Inferior parietal cortex (tissue), 1 donor: Measurements from ENCODE around the gene BAG2.

Source experiments
- DNase-seq: peaks from one replicate; pipeline ENCODE4 v3.0.0-alpha.2; 2016; ENCODE audit errors: extremely low spot score

The BAG2 gene

DNA sequence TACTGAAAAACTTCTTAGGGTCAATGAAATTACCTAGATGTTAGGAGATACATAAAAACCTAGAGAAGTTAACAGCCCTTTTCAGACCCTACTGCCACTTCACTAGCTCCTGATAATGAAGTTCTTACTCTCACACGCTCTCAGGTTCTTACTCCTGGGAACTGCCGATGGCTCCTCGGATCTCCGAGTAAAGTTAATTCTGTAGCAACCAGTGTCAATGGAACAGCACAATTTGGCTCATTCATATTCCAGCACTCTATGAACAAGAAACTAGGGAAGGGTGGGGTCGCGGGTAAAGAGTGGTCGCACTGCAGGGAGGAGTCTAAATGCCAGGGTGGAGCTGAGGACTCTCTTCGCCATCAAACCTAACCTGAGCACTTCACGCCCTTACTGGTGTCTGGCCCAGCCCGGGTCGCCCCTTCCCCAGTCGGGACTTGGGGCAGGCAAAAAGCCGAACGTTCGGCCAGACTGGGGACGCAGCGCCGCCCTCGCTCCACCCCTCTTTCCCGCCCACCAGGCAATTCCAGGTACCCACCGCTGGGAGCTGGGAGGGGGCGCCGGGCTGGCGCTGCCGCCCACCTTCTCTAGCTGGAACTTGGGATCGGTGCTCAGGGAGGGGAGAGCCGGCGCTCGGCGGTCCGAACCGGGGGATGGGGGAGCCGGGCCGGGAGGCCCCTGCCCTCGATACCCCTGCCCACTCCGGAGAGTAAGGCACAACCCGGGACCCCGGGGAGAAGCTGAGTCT is 49.2 kb downstream of the BAG2 start:
- DNase-seq = peak; percentile 23

DNA sequence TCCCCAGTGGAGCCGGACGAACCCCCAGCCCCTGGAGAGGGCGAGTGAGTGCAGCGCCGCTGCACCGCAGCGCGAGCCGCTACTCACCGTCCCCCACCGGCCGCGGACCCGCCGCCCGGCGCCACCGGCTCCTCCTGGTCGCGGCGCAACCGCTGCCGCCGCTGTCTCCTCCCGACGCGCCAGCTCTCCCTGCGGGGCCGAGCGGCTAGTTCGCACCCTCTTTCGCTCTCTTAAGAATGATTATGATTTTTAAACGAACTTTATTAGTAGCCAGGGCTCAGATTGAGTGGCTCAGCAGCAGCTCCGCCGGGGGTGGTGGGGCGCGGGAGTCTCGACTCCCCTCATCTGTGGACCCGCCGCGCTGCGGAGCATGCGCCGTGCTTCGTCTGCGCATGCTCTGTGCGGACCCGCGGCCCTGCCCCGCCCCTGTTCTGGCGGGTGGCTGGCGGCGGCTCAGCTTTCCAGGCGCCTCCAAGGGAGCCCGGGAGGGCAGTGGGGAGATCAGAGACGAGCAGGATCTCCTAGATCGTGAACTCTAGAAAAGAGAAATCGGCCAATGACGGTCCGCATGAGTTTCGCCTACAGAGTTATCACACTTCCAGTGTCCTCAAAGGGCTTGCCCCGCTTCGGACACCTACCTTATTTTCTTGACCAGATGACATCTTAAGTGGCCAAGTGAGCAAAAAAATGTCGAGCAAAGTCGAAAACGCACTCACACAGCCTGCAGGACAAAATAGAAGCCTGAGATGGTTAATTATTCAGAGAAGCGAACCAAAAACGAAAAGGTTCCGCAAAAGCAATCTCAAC is 50.0 kb downstream of the BAG2 start, which contains the start of gene RAB23:
TSS of gene RAB23 (minus strand) at position 372 of the 807 bp plus-strand sequence. CDS start 11,927 bp downstream, outside the sequence.
- peak; percentile 92 for DNase-seq

DNA sequence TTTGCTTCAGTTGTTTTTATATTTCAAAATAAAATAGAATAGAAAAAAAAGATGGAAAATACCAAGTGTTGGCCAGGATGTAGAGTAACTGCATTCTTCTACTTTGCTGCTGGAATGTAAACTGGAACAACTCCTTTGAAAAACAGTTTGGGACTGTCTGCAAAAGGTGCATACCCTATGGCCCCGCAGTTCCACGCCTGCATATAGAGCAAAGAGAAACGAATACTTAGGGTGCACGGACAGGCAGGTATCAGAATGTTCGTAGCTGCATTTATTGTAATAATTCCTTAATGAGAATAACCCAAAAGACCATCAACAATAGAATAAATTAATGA is 50.6 kb downstream of the BAG2 start:
- no peak for DNase-seq

DNA sequence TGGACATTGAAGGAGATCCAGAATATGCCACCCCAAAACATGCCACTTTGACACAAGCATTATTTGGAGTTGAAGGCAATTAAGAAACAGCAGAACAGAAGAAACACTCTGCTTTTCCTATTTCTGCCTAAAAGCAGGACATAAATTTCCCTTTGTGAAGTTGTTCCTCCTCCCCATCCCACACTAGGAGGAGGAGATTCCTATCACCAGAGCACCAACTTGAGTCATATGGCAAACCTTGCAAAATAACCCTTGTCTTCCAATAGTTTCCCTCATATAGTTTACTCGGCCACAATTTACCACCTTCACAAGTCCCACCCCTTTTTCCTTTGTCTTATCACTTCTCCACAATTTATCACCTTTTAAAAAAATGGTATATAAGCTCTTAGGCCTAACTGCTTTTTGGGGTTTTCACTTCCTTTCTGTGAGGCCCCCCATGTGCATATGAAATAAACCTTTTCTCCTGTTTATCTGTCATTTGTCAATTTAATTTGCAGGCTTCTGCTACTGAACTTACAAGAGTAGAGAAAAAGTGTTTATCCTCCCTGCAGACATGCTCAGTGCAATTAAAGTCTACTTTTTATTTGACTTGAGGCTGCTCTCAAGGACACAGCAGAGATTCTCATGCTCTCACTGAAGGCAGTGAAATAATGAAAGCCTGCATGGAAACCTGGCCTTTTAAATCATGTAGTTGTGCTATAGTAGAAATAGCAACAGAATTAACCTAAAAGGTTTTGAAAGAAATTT is 52.8 kb downstream of the BAG2 start:
- DNase-seq = no peak

DNA sequence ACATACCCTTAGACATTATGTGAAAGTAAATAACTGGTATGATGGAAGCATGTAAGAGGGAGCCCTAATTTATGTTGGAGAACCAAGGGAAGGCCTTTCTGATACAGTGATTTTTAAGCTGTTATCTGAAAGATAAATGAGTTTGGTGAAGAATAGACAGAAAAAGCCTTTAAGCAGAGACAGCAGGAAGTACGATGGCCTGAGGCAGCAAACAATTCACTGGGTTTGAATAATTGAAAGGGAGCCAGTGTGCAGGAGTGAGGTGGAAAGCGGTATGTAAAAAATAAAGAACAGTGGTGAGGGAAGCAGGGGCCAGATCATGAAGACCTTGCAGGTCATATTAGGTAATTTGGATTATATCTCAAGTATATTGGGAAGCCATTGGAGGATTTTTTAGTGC is 54.1 kb downstream of the BAG2 start:
- no peak for DNase-seq
